Stimulated activated CD8-positive, alpha-beta memory T cell treated with anti-CD3 and anti-CD28 coated beads, Interleukin-4, amount 100 ng/mL, for 4 hours (primary cell): ENCODE data around the gene XRN2.

ENCODE experiments used
- DNase-seq, 2 donors: peaks; one replicate each; pipeline ENCODE4 v3.0.0-alpha.2; 2020; ENCODE audit warnings: low read depth in 2 of 2, low spot score in 1 of 2

Gene XRN2

DNA sequence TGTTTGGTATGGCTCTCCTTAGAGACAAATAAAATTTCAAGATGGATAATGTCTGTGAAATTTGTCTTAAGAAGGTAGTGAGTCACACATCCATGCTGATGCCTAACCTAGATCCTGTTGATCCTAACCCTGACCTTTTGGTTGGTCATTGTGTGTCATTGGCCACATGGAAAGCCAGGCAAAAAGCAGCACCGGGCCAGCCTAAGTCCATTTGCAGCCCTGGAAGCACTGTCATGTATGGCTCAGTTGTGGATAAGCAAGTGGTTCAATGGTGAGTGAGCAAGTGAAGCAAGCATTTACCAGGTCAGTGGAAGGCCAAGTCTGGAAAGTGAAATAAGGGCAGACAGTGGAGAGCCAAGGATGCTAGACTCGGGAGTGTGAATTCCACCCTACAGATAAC lies 12.1 kb upstream of the XRN2 start:
- DNase-seq: no peak

DNA sequence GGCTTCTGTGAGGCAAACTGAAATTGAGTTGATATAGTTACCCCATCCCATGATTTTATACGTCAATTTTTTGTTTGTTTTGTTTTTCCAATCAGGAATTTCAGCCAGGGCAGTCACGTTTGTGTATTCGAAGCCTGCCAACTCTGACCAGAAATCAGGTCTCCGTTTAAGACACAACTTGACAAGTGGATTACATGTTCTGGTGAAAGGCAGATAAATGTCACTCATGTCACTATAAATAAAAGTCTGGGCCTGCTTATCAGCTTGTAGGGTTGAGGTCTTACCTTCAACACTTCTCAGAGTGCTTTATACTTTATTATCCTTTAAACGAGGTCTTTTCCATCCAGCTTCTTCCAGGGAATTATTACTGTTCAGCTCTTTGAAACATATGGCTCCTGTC lies 8.4 kb upstream of the XRN2 start:
- no peak for DNase-seq

DNA sequence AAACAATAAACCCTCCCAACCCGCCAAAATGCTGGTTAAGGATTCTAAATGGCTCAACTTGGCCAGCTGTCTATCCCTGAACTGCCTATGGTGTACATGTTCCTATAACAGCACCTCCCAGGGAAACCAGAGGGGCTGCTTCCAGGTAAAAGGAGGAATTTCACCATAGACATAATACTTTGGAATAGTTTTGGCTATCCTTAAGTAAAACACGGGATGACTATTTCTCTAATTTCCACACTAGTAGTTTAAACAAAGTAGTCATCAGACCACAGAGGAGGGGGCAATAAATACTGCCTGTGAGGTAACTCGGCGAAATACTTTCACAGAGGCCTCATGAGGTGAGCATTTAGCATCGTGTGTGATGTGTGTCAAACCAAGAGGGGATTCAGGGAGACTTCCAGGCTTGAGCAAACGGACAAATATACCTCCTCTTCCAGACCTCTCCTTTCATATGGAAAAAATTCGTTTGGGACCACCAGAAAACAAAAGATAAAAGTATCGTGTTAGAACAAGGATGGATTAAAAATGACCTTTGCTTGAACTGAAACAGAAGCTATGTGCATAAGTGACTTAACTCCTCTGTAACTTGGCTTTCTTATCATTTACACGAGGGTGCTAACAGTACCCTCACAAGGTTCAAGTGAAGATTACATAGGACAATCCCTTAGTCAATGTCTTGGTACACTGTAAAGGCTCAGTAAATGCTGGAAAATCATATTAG lies 1.0 kb upstream of the XRN2 start:
- DNase-seq: no peak

DNA sequence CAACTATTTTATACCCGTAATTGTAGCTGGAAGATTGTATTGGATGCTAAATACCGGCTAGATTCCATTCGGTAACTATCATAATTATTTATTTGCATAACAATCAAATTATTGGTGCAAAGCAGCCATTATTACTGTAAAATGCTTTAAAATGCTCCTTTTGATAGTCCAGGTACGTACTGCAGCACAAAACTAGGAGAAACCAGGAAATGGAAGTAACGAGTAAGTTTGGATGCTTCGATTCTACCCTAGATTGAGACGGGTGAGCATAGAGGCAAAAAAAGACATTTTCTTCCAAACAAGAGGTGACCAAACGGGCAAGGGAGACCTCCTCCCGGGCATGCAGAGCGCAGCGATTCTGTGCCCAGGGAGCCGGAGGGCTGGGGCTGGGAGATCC lies 469 bp upstream of the XRN2 start:
- DNase-seq: no peak

DNA sequence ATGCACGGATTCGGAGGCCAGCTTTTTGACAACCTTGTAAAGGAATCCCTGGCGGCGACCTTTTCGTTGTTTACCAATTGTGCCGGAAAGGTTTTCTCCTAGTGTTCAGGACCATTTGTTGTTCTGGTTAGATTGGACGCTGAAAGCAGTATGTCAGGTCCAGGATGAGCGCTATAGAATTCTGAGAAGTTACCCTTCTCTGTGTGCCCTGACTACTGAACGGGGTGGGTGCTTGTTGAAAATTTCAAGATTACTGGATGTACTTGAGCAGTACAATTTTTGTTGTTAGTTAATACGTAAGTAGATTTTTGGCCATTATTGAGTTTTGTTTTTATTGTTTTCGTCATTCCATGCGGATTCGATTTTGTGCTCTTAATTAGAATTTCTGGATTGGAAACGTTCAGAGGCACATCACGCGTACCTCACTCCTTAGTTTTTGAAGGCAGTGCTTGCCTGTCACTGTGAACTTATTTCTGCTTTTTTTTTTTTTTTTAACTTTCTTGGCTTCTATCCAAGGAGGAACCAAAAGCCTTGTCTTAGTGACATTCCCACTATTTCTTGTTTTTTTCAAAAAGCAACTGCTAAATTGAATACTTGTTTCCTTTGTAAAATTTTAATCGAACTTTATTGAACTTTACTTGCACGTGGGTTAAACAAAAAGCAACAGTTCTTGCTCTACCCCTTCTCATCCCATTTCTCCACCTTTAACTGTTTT lies 898 bp downstream of the XRN2 start:
- no peak for DNase-seq

DNA sequence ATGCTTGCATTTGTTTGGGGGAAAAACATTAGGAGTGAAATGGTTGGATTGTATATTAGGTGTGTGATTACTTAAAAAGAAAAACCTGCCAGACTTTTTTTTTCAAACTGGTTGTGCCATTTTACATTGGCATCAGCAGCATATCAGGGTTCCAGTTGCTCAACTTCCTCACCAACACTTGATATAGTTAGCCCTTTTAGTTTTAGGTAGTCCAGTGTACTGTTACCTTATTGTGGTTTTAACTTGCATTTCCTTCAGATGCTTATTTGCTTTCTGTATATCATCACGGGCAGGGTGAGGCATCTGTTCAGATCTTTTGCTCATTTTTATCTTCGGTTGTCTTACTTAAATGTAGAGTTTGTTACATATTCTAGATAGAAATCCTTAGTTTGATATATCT lies 5.2 kb downstream of the XRN2 start:
- no peak for DNase-seq

DNA sequence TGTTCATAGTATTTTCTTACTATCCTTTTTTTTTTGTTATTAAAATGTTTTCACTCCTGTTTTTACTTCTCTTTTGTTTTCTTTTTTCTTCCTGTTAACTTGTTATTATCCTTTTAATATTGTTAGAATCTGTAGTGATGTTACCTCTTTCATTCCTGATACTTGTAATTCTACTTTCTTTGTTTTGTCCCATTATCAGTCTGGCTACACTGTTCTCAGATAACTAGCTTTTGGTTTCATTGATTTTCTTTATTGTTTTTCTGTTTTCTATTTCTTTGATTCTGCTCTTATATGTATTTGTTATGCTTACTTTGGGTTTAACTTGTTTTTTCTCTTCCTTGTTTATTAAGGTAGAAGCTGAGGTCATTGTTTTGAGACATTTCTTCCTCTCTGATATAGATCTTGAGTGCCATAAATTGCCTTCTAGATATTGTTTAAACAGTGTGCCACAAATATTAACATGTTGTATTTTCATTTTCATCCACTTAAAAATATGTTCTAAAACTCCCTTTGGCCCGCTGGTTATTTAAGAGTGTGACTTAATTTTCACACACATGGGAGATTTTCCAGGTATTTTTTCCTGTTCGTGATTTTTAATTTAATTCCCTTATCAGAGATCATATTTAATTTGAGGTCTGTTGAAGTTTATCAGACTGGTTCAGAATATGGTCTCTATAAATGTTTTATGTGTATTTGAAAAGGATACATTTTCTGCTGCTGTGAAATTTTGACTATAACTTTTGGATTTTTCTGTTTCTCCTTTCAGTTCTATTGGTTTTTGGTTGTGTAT lies 6.7 kb downstream of the XRN2 start:
- DNase-seq: no peak

DNA sequence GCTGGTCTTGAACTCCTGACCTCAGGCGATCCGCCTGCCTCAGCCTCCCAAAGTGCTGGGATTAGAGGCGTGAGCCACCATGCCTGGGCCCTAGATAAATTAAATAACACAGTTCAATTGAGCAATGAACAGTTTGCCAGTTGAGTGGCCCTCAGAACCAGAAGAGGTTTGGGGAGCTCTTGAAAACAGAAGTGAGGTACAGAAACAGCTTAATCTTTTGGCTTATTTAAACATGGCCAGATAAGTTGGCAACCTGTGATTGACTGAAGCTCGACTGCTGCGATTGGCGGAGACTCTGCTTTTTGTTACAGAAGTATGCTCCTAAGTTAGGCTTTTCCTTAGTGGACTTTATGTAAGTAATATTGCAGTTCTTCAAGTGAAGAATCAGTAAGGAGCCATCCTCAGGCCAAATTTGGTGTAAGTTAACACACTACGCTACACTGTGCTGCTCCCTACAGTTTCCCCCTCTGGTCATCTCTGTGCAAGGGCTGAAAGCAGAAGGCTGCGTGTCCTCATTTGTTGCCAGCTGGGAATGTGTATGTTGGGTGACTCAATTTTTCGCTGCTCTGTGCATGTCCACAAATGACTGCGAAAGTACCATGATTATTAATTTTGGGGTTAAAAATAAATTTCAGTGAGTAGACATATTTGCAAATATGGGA lies 9.8 kb downstream of the XRN2 start:
- no peak for DNase-seq

DNA sequence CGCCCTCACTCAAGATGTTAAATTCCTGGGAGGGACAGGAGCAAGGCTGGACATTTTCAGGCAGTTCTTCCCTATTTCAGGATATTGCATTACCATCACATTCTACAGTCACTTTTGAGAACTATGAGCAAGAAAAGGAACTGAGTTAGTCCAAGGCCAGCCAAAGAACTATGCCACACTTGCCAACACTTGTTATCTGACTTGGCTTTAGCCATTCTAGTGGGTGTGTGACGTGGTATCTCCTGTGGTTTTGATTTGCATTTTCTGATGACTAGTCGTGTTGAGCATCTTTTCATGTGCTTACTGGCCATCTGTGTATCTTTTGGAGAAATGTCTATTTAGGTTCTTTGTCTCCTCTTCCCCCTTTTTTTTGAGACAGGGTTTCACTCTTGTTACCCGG lies 12.0 kb downstream of the XRN2 start:
- no peak for DNase-seq

DNA sequence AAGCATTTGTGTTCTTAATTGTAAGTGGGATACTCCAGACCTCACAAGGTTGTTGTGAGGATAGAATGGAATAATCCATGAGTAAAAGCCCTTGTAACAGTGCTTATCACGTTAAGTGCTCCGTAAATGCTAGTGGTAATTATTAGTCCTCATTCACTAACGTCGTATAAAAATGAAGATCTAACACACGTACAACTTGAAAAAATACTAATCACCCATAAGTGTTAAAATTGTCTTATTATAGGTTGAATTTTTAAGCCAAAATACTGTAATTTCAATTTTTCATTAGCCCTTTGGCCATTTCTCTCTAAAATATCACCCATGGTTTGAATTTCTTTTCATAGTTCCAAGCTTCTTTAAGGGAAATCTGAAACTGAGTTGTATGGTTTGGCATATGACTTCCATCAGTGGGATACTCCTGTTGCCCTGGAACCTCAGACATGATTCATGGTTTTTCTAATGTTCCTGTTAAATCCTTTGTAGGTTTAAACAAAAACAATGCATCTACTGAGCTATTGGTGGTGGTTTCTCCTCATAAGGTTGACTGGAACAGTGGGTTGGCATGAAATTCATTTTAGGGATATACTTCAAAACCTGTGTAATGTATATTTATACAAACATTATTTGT lies 19.1 kb downstream of the XRN2 start:
- DNase-seq: no peak

DNA sequence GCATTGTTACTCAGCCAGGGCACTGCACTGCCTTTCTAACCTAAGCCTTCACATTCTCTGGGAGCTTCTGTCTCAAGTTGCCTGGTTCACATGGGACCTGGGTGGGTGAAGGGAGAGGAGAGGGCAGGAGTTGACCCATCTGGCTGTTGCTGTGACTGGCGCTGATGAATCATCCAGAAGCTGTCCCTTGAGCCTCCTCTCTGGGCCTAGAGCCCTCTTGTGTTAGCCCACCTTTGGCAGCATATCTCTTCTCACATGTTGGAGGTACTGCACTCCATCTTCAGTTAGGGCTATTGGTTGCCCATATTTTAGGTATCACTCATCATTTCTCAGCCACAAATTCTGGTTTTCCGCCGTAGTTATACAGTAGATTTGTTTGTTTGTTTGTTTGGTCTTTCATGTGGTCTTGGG lies 19.8 kb downstream of the XRN2 start:
- no peak for DNase-seq

DNA sequence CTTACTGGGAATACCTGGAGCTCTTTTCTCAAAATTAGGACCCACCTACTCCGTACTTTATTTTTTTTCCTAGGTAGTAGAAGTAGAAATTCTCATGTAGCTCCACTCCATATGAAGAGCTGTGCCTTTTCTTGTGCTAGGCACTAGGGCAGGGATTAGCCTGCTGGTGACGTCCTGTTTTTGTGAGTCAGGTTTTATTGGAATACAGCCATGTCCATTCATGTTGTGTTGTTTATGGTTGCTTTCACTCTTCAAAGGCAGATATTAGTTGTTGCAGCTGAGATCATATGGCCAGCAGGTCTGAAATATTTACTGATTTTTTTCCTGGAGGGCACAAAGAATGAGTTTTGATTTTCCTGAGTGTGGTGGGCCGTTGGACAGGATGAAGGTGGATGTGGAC lies 20.5 kb downstream of the XRN2 start:
- DNase-seq: no peak

DNA sequence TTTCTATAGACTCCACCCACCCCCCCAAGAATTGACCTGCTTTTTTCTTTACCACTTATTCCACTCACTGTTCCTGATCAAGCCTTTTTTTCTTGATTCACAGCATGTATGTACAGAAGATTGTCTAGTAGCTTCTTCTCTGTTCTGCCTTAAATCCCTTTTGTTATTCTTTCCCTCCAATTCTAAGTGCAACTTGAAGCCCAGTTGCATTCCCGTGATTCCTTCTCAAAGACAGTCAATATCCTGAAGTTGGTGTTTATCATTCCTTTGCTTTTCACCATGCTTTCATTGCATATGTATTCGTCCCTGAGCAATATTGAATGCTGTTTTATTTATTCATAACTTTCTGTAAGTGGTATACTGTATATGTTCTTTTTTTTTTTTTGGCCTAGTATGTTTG lies 21.0 kb downstream of the XRN2 start:
- no peak for DNase-seq

DNA sequence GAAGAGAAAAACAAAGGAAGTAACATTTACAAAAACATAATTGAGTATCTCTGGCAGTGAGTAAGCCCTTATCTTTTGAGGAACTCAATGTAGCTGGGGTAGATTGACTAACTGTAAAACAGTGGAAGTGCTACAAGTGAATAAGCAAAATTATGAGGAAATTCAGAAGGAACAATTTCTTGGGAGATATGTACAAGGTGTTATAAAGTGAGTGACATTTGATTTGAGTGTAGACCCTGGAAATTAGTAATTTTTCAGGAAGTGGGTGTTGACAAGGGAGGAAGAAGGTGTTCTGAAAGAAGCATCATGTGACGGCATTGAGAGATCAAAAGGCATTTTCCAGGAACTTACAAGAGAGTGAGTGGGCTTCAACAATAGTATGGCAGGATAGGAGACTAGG lies 22.2 kb downstream of the XRN2 start:
- DNase-seq: no peak

DNA sequence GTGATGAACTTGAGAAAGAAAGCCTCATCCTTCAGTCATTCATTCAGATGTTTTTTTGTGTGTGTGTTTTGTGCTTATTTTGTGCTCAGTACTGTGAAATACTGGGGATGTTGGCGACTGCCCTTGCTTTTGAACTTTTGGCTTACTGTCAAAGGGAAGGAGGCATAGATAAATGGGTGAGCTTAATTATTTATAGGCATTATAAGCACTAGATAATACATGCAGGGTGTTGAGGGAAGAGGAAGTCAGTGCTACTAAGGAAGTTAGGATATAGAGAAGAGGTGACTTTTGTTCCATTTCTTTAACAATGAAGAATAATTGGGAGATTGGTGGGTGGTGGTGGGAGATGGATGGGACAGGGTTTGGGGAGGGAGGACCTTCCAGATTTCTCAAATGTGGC lies 23.6 kb downstream of the XRN2 start:
- DNase-seq: no peak

DNA sequence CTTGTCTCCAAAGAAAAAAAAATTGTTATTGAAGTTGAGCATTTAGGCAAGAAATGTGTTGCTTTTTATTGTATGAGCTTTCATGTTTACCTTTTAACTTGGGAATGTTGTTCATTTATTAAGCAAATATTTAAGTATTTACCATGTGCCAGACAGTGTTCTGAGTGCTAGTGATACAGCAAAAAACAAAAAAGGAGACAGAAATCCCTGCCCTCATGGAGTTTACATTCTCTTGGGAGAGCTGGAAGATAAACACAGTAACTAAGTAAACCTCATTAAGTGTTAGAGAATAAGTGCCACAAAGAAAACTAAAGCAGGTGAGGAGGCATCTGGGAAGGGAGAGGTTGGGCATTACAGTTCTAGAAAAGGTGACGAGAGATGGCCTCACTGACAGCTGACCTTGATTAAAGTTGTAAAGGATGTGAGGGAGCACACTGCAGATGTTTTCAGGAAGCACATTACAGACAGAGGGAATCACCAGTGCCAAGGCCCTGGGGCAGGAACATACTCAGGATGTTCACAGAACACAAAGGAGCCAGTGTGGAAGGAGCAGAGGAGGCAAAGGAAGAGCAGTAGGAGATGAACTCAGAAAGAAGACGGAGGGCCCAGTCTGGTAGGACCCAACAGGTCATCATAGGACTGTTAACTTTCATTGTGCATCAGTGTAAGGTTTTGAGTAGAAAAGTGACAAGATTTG lies 33.5 kb downstream of the XRN2 start:
- DNase-seq: no peak

DNA sequence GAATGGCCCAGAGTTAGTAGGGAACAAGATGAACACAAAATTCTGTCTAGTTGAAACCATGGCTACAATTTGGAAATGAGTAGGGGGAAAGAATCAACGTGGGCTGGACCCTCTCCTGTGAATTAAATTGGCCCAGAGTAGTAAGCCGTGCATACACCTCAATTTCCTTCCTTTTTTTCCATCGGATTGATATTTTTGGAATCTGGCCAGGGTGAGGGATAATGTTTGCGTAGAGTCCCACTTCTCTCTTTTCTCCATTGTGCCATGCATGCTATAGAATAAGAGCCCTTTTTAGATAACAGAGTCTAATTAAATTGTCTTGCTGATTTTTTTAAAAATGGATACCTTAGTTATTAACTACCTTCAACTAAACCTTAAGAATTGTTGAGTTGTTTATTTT lies 35.2 kb downstream of the XRN2 start:
- no peak for DNase-seq

DNA sequence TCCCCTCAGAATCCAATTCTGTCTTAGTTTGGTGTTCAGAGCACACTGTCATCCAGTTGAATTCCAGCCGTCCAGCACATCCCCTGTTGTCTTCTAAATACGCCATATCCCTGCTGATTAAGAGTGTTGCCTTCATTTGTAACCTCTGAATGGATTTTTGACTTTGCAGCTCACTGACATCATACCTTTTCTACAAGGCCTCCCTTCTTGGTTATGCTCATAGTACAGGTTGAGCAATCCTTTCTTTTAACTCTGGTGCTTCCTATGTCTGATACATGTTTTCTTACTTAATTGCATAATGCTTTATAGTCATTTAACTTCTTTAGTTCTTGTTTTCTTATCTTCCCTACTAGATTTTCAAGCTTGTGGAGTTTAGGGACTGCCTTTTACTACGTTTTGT lies 36.4 kb downstream of the XRN2 start:
- DNase-seq: no peak

DNA sequence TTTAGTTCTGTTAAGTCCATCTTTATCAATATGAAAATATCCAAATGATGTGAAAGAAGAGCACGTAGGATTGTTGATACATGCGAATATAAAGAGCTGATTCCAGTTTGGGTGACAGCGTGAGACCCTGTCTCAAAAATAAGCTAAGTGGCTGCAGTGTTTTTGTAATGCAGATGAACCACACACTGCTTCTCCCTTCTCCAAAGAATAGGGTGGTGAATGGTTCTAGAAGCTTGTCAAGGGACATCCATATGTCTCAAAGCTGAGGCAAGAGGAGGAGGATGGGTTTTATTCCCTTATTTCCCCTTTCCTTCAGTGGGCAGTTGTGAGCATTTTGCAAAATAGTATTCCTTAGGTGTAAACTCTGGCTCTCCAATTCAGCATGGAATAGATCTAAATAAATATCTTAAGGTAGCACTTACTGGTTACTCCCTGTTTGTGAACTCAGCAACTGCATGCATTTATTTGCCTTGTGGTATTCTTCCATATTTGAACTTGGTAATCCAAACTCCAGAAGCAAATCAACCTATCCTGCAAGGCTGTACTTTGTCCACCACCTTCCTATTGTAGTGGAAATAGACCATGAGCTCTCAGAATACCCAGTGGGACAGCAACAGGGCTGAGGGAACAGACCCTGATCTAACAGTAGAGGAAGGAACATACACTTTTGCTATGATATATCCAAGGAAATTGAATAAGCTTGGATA lies 38.0 kb downstream of the XRN2 start:
- no peak for DNase-seq
